A673 (cell line): ENCODE results near the gene THBS2.

Experiments used
- EZH2 ChIP-seq: fragments of 200-600 bp; sonication (generic); IDR thresholded peaks from 2 replicates; pipeline ENCODE4 v1.6.1; 2017; ENCODE audit warnings: borderline replicate concordance, low read depth, mild to moderate bottlenecking, mixed read lengths, antibody characterized with exemption, low read length; ENCODE audit not compliant: poor library complexity, severe bottlenecking
- TF ChIP-seq, protein P1 (sequence below): fragments of 300-800, 200-600 bp; sonication (generic); conservative IDR thresholded peaks from 2 replicates; pipeline ENCODE4 v1.5.1; 2017; ENCODE audit warnings: low read depth, mild to moderate bottlenecking, antibody characterized with exemption, low read length, moderate library complexity, mixed read lengths

DNA sequence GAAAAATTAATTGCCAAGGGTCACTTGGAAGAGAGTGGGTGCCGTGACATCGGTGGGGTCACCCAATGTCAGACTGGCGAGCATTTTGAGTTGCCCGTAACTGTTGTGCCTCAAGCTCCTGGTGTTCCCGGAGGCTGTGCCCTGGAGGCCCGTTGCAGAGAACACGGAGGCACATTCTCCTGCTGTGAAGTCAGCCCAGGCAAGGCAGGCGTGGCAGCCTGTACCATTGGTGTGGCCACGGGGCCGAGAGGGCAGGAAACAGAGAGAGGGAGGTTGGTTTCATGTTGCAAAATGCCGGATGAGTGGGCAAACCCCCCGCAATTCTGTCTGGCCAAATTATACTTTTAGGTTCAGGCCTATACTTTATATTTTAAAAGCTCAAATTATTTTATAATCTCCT lies 81.2 kb downstream of the THBS2 start:
- TF ChIP-seq, protein P1, sequence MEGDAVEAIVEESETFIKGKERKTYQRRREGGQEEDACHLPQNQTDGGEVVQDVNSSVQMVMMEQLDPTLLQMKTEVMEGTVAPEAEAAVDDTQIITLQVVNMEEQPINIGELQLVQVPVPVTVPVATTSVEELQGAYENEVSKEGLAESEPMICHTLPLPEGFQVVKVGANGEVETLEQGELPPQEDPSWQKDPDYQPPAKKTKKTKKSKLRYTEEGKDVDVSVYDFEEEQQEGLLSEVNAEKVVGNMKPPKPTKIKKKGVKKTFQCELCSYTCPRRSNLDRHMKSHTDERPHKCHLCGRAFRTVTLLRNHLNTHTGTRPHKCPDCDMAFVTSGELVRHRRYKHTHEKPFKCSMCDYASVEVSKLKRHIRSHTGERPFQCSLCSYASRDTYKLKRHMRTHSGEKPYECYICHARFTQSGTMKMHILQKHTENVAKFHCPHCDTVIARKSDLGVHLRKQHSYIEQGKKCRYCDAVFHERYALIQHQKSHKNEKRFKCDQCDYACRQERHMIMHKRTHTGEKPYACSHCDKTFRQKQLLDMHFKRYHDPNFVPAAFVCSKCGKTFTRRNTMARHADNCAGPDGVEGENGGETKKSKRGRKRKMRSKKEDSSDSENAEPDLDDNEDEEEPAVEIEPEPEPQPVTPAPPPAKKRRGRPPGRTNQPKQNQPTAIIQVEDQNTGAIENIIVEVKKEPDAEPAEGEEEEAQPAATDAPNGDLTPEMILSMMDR, result no peak
- no peak for TF ChIP-seq EZH2
